Osteoblast (primary cell): Measurements from ENCODE around the gene HDAC8. TPM values are rescaled to one million over a fixed set of nuclear protein-coding genes. Genes with fewer than 3 reads are reported as not detected.

Experiments used
- DNase-seq: peaks from one replicate; pipeline ENCODE4 v3.0.0; 2011; ENCODE audit warnings: low spot score, mixed read lengths; ENCODE audit not compliant: insufficient read length; ENCODE audit errors: missing footprints
- H2AFZ ChIP-seq: 2 replicates; pipeline ENCODE4 v1.6.0; 2011; ENCODE audit warnings: mild to moderate bottlenecking, low read length
- H3K27ac ChIP-seq: 2 replicates; pipeline ENCODE4 v1.5.1; 2011; ENCODE audit warnings: mild to moderate bottlenecking, low read depth, low read length, moderate library complexity
- H3K27me3 ChIP-seq: 2 replicates; pipeline ENCODE4 v1.6.0; 2012; ENCODE audit warnings: mild to moderate bottlenecking, control low read depth, inconsistent platforms, low read length, moderate library complexity; ENCODE audit not compliant: insufficient read depth
- H3K36me3 ChIP-seq: 2 replicates; pipeline ENCODE4 v1.5.1; 2011; ENCODE audit warnings: mild to moderate bottlenecking, low read length, control low read depth, moderate library complexity; ENCODE audit not compliant: insufficient read depth
- H3K4me1 ChIP-seq: 2 replicates; pipeline ENCODE4 v1.5.1; 2011; ENCODE audit warnings: mild to moderate bottlenecking, low read length, control low read depth, moderate library complexity; ENCODE audit not compliant: insufficient read depth
- H3K4me2 ChIP-seq: 2 replicates; pipeline ENCODE4 v1.6.0; 2011; ENCODE audit warnings: mild to moderate bottlenecking, low read length; ENCODE audit not compliant: insufficient read depth
- H3K4me3 ChIP-seq: fragments of 200-600 bp; sonication (generic); 3 replicates; pipeline ENCODE4 v1.5.1; 2012; ENCODE audit warnings: mild to moderate bottlenecking, low read length, inconsistent platforms; ENCODE audit not compliant: insufficient read depth
- H3K79me2 ChIP-seq: 2 replicates; pipeline ENCODE4 v1.6.0; 2012; ENCODE audit warnings: mild to moderate bottlenecking, low read length, control low read depth, inconsistent platforms; ENCODE audit not compliant: insufficient read depth
- H3K9me3 ChIP-seq: 2 replicates; pipeline ENCODE4 v1.5.1; 2011; ENCODE audit warnings: low read depth, low read length, control low read depth
- H4K20me1 ChIP-seq: 2 replicates; pipeline ENCODE4 v1.6.0; 2012; ENCODE audit warnings: mild to moderate bottlenecking, low read length, control low read depth; ENCODE audit not compliant: insufficient read depth
- CTCF ChIP-seq: IDR thresholded peaks from 2 replicates; pipeline ENCODE4 v1.5.1; 2011; ENCODE audit warnings: mild to moderate bottlenecking, low read depth, low read length, moderate library complexity; ENCODE audit errors: extremely low read depth
- small RNA-seq: library from RNA; depleted of rRNA; stranded (forward); fragments of <200 nt; gene quantifications from one replicate; pipeline ENCODE3, GENCODE V24; 2012
- total RNA-seq: library from RNA; depleted of rRNA; stranded (reverse); fragments of >200 nt; gene quantifications from 2 replicates; pipeline ENCODE4 v1.2.3, GENCODE V29; 2012

HDAC8 gene
- total RNA-seq, 1 donor, result 24.6 TPM

GRCh38 chrX:72282302-72282701, 290.3 kb downstream of the HDAC8 start:
- H3K4me2 ChIP-seq, result no peak overlapping the region
- no peak overlapping the region for H2AFZ ChIP-seq
- H3K36me3 ChIP-seq, result no peaks in the 10 kb centered on the region
- H3K9me3 ChIP-seq, result no peaks in the 10 kb centered on the region
- H3K4me3 ChIP-seq, result no peak overlapping the region
- H3K27ac ChIP-seq, result no peak overlapping the region
- TF ChIP-seq CTCF, result no peak
- H4K20me1 ChIP-seq, result no peaks in the 10 kb centered on the region
- no peak for DNase-seq
- peaks cover 5% of the 10 kb centered on the region for H3K4me1 ChIP-seq
- peaks cover 8% of the 10 kb centered on the region for H3K27me3 ChIP-seq
- no peaks in the 10 kb centered on the region for H3K79me2 ChIP-seq

- DNase-seq, result no peak
- Histone ChIP-seq H2AFZ (no peak overlapping the region), H3K4me1 (peaks cover 16% of the 10 kb centered on the region), H3K27me3 (peaks cover 3% of the 10 kb centered on the region), H3K27ac (no peak overlapping the region), H4K20me1 (peaks cover 11% of the 10 kb centered on the region), H3K4me2 (no peak overlapping the region), H3K79me2 (peaks cover 17% of the 10 kb centered on the region), H3K9me3 (no peaks in the 10 kb centered on the region), H3K4me3 (no peak overlapping the region), H3K36me3 (peaks cover 8% of the 10 kb centered on the region)
- TF ChIP-seq CTCF, result no peak
Observed at GRCh38 chrX:72280321-72280845, 292.3 kb downstream of the HDAC8 start.

Small RNA genes lying within 50 kb of the gene (small RNA-seq; reads per million reads assigned to genes)
- not detected for gene RF00019
- gene RNU2-68P, result 4.7 reads per million, percentile 86 among the genes with 10 or more reads in this experiment

Other genes with a start within 250 kb of the HDAC8 start
- 4.7 and 5.6 TPM in 2 replicates for gene PHKA1, start 141.5 kb upstream of the HDAC8 start, total RNA-seq
- not detected in 2 replicates for gene DMRTC1B, start 204.0 kb upstream of the HDAC8 start, total RNA-seq
- not detected in 2 replicates for gene FAM236B, start 209.8 kb upstream of the HDAC8 start, total RNA-seq
- gene FAM236D, start 235.4 kb upstream of the HDAC8 start, total RNA-seq, result not detected in 2 replicates